Measurements from ENCODE around the gene RIC8A.

Gene RIC8A

DNA sequence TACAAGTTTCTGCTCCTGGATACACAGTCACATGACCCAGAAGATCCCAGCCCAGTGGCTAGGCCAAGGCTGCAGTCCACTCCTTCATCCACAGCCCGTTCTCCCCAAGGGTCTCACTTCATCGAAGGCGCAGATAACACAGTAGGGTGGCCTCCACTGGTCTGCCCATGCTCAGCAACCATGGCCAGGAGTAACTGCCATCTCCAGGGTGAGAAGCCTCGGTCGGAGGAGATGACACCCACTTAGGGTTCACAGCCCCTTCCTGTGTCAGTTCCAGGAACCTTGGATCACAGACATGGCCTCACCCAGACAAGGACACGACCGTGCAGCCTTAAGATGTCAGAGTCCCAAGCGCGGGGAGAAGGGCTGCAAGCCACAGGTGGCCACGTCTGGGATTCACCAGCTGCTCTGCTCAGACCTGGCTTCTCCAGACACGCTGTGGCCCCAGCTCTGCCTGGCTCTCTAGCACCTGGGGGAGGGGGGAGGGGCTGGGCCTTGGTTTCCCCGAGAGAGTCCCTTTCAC lies 2.9 kb upstream of the RIC8A start:
- no peak for DNase-seq

DNA sequence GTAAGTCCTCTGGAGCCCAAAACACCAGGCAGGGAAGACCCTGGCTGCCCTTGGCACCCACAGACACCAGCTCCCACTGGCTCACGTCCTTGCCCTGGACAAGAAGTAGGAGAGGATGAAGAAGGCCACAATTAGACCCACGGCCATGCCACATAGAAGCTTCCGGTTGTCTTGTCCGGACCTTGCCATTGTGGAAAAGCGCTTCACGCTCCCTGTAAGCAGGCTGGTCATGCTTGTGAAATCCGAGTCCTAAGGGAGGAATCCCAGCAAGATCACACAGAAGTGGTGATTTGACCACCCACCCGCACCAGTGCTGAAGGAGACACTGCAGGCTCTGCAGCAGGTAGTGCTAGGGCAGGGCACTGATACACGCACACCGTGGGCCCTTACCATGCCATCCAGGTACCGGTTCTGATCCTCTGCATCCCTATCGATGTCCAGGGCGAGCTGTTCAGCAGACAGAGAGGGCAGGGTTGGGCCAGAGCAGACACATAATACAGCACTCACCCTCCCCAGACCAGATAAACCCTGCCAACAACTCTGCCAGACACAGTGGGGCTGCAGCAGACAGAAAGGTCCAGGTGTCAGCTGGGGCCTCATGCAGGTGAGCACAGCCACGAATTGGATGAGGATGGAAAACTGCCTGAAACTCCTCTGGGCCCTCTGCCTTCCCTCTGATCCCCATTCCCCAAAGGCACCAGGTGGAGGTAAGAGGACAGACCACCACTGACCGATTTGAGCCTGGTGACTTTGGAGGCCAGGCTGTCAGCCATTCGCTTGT lies 2.1 kb upstream of the RIC8A start:
- DNase-seq, result no peak

DNA sequence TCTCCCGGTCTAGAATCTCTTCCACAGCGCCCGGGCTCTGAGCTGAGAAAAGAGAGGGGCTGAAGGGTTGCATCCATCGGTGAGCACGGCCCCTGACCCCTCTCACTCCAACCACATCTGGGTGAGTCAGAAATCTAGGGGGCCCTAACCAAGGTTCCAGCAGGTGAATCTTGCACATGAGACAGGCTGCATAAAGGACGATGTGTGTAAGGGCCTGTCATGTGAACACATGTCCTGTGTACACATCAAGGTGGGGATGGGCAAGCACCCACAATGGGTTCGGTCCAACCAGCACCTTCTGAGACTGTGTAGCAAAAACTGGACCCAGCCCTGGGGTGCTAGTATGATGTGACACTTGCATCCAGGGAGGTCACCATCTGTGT lies 1.5 kb upstream of the RIC8A start:
- no peak for DNase-seq

DNA sequence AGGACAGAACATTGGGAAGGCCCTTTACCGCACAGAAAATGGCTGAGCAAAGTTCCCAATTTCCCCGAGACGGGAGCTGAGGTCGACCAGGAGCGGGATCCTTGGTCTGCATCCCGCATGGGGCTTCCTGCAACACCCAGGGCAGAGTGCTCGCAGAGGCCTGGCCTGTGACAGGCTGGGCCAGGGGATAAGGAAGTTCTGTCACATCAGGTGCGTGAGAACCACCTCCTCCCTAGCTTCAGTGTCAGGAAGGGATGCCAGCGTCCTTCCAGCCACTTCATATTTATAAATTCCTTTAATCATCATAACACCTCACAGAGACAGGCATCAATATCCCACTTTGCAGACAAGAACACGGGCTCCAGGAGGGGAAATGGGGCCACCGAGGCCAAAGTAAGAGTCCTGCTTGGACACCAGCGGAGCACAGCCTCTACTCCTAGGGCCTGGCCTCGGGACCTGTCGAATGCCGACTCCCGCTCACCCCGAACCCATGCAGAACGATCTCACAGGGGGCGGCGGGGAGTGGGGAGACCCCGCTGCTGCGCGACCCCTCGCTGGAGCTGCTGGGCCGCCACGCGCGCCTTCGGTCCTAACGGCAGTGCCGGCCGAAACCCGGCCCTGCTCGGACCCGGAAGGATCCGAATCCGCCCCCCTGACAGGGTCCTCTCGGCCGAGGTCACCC lies 841 bp upstream of the RIC8A start:
- DNase-seq, result no peak

DNA sequence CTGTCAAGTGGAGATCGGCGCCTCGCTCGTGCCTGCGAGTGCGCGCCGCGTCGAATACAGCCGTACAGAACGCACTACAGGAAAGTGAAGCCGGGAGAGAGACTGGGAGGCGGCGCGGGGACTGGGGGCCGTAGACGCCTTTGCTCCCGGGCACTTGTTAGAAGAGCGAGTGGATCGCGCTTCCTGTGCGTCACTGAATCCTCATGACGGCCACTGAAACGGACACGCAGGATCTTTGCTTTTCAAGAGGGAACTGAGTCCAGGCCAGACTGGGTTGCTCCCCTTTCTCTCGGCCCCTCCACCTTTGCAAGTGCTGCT lies 314 bp downstream of the RIC8A start:
- peak; percentile 34 for DNase-seq

DNA sequence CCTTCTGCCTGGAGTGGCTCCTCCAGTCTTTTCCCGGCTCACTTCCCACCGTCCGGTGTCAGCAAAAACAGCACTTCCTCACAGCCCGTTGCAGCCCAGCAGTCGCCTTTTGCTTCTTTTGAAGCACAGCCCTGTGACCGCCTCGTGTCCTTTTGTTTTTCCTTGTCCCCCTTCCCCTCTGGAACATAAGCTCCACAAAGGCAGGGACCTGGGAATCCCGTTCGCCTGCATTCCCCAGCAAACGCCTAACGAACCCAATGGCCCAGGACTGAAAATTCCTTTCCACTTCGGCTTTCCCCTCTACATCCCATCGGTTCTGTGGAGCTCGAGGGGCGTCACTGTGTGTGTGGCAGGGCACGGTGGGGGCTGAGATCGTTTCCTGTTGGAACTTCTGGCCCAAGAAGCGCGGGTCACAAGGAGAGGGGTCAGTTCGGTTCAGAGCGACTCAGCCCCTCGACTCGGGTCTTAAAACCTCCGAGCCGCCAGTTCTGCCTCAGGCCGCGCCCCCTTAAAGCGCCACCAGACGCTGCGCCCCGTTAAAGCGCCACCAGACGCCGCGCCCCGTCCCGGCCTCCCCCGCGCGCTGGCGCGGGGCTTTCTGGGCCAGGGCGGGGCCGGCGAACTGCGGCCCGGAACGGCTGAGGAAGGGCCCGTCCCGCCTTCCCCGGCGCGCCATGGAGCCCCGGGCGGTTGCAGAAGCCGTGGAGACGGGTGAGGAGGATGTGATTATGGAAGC lies 841 bp downstream of the RIC8A start:
- peak; percentile 38 for DNase-seq

DNA sequence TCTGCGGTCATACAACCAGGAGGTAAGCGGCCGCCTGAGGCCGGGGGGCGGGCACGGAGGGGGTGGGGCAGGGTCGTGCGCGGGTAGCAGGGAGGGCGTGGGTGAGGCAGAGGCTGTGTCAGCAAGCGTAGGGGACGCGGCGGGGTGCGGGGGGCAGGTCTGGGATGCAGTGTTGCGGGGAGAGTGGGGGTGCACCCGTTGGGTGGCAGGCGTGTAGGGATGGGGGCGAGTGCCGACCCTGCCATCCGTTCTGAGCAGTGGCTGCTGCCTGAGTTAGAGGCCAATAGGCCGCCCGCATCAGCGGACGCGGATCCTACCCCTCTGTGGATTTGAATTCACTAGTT lies 1.4 kb downstream of the RIC8A start:
- no peak for DNase-seq

DNA sequence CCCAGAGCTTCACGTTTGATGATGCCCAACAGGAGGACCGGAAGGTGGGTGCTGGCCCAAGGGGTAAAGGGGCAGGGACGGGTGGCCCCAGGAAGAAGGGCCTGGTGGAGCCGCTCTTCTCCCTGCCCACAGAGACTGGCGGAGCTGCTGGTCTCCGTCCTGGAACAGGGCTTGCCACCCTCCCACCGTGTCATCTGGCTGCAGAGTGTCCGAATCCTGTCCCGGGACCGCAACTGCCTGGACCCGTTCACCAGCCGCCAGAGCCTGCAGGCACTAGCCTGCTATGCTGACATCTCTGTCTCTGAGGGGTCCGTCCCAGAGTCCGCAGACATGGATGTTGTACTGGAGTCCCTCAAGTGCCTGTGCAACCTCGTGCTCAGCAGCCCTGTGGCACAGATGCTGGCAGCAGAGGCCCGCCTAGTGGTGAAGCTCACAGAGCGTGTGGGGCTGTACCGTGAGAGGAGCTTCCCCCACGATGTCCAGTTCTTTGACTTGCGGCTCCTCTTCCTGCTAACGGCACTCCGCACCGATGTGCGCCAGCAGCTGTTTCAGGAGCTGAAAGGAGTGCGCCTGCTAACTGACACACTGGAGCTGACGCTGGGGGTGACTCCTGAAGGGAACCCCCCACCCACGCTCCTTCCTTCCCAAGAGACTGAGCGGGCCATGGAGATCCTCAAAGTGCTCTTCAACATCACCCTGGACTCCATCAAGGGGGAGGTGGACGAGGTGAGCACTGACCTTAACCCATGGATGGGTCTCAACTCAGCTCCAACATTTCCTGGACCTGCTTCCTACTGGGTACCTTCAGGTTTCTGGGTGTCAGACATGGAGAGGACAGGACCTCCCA lies 2.0 kb downstream of the RIC8A start:
- DNase-seq, result no peak

DNA sequence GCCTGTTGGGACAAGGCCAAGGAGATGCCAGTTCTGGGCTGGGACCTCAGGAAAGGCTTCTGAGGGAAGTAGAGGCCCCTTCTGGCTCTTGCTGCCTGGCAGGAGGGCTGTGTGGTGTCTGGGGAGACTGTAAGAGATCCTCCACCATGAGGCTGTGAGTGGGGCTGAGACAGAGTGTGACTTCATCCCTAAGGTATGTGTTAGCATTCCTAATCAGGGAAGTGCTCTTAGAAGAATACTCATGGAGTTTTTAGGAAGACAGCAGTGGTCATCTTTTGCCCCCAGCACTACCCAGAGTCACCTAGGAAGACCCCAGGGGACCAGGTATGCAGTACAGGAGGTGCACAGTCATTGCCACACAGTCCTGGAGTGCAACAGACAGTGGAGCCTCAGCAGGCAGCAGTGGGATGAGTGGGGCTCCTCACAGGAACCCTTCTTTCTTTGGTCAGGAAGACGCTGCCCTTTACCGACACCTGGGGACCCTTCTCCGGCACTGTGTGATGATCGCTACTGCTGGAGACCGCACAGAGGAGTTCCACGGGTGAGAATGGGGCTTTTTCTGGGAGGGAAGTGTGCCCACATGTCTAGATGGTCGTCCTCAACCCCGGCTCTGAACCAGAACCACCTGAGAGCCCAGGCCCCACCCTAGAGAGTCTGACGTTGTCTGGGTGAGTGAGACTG lies 2.8 kb downstream of the RIC8A start:
- no peak for DNase-seq

DNA sequence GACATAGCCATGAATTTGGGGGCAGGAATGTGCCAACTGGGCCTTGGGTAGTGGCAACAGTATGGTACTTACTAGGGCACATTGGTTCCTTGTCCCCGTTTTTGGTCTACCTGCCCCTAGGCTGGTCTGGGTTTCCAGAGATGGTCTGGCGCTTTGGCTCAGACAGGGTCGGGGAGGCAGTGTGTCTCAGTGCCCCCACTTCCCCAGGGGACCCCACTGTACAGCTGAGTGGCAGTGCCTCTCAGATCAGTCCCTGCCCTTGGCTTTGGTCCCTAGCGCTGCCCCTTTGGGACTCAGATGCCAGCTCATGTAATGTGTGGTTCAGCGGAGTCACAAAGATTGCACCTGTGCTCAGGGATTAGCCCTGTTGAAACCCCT lies 3.3 kb downstream of the RIC8A start:
- no peak for DNase-seq

DNA sequence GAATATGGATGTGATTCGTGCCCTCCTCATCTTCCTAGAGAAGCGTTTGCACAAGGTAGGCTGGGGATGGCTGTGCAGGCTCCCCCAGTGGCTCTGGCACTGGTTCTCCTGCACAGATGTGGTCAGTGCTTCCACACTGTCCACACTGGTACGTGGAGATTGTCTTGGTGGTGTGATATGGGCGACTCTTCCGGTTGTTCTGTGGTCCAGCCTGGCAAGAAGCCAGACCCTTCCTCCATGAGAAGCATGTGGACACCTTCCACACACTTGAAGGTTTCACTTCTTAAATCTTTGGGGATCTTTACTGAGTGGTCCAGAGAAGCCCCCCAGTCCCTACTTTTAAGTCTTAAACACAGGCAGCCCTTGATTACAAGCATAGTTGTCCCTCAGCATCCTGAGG lies 3.8 kb downstream of the RIC8A start:
- no peak for DNase-seq

DNA sequence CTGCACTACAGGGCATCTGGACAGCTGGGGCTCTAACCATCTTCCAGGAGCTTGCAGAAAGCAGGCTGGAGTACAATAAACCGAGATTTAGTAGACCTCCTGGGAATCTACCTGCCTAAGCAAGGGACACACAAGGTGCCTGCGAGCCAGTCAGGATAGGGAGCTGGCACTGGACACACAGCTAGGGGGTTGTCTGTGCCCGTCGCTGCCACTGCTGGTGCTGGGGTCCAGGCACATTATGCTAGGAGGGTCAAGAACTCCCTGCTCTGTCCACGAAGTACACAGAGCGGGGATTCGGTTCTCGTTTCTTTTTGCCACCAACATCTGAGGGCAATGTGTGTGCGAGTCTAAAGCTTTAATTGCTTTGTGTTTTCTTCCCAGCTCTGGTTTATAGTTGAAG lies 4.2 kb downstream of the RIC8A start:
- DNase-seq, result no peak

DNA sequence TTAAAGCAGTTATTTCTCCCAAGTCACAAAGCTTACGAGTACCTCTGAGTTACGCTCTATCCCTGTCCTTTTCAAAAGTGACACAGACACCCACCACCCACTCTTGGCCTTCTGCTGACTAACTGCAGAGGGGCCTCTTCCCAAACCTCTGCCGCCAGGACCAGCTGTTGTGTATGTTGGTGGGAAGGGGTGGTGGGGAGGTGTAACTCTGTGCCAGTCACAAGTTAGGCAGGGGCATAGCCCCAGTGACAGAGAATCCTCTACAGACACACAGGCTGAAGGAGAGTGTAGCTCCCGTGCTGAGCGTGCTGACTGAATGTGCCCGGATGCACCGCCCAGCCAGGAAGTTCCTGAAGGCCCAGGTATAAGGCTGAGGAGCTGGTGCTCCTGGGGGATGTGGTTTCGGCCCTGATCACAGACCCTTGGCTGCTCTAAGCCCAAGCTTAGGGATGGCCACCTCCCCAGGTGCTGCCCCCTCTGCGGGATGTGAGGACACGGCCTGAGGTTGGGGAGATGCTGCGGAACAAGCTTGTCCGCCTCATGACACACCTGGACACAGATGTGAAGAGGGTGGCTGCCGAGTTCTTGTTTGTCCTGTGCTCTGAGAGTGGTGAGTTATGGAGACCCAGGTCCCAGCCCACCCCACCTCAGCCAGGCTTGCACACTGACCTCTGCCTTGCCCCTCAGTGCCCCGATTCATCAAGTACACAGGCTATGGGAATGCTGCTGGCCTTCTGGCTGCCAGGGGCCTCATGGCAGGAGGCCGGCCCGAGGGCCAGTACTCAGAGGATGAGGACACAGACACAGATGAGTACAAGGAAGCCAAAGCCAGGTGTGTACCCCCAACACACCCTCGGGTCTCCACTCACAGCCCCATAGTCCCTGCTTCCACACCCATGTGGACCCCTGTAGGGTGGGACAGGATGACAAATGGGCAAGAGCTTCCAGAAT lies 4.9 kb downstream of the RIC8A start:
- no peak for DNase-seq

DNA sequence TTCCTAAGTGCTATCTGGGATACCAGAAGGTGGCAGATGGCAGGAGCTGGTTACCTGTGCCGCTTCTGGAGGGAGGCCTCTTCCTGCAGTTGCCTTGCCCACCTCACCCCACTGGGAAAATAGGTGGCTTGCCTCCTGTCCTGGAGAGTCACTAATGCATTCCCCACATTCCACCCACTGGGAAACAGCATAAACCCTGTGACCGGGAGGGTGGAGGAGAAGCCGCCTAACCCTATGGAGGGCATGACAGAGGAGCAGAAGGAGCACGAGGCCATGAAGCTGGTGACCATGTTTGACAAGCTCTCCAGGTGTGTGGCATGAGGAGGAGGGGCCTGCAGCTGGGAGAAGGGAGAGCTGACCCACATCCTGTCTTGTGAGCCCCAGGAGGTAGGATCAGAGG lies 5.6 kb downstream of the RIC8A start:
- DNase-seq, result no peak

DNA sequence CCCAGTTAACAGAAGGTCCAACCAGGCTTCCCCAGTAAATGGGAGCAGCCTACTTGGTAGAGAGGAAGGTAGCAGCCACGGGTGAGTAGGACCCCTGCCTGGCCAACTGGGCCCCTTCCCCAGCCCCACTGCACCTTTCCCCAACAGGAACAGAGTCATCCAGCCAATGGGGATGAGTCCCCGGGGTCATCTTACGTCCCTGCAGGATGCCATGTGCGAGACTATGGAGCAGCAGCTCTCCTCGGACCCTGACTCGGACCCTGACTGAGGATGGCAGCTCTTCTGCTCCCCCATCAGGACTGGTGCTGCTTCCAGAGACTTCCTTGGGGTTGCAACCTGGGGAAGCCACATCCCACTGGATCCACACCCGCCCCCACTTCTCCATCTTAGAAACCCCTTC lies 6.6 kb downstream of the RIC8A start:
- DNase-seq, result no peak

DNA sequence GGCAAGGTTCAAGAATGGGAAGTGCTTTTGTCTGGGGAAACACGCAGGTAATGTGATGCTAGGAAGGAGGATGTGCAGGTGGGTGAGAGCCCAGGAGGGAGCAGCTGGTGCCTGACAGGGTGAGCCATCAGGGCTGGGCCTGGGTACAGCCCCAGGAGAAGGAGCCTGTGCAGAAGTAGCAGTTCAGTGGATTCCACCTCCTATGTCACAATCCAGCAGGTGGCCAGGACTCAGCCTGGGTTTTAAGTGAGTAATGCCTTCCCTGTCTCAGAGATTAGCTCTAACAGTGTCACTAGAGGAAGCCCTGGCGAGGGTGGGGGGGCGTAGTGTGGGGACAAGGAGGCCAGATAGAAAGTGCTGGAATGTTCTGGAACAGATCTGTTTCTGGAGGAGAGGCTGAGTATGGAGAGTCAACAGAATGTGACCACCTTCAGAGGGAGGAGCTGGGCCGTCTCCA lies 8.1 kb downstream of the RIC8A start:
- peak; percentile 53 for DNase-seq

DNA sequence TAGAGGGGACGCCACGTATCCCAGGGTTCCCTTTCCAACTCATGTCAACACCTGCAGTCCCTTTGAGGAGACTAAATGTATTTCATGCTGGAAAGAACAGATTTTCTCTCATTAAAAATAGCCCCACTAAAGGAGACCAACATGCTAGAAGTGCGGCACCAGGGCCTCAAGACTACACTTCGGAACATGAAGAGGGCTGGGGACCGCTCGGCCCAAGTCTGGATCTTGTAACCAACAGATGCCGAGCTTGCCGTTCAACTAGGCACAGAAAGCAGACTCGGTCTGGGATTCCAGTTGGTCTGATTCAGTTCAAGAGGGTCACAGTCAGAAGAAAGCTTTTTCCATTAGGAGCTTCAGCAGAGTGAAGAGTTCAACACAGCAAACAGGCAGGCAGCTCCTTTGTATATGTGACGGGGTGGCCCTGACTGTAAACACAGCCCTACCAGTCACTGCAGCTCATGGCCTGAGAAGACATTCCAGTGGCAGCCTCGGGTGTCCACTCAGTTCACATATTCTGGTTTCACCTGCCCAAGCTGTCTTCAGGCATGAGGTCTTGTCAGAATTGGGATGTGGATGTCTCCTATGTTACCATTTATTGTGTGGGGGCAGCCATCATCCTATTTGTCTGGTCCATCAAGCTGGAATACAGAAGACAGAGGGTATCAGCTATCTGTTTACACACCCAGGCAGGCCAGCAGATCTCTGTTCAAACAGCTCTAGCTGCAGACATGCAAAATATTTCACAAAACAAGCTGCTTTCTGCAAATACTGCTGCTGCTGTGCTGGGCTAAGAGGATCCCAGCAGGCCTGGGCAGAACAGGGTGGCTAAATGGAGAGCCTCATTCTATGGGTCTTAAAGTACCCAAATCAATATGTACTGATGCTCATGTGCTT lies 8.8 kb downstream of the RIC8A start:
- no peak for DNase-seq

DNA sequence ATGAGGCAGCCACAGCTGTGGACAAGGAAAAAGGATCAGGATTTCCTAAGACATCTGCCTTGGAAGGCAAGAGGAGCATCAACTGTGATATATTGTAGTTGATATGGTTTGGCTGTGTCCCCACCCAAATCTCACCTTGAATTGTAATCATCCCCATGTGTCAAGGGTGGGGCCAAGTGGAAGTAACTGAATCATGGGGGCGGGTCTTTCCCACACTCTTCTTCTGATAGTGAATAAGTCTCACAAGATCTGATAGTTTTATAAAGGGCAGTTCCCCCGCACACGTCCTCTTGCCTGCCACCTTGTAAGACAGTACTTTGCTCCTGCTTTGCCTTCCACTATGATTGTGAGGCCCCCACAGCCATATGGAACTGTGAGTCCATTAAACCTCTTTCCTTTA lies 10.2 kb downstream of the RIC8A start:
- DNase-seq, result no peak

DNA sequence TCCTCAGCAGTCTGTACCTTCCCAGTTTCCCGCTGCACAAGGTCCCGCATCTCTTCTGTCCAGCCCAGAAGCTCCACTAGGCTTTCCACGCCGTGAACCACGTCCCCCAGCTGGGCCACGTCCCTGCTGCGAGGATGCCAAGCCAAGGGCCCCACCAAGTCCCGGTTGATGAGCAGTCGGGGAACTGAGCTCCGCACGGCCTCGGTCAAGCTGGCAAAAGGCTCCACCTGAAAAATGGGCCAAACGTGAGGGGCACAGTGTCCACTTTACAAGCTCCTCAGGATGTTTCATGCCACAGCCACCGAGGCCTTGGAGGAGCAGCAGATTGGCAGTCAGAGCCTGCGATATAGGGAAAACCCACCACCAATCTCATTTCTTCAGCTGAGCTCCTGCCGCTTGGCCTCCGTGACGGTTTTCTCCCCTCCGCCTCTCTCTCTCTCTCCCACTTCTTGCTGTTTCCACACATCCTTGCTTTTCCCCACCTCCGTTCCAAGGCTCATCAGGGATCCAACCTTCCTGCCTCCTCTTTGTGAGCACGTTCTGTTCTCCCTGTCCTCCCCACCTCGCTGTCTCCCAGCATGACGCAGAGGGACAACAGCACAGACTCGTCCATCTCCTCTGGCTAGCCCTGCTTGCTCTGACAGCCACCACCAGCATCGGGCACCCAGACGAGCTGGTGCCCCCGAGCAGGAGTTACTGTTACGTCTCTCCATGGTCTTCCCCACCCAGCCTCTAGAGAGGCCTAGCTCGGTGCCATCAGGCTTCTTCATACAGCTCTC lies 11.5 kb downstream of the RIC8A start:
- no peak for DNase-seq

All from NCI-H2171 treated with DMSO at 0.1 percent for 48 hours (cell line).